H9 (cell line): Measurements from ENCODE around the gene OCSTAMP. TPM values are rescaled to one million over a fixed set of nuclear protein-coding genes. Genes with fewer than 3 reads are reported as not detected.

Experiments used
- DNase-seq: peaks from one replicate; pipeline ENCODE4 v3.0.0-alpha.2; 2017
- H2AFZ ChIP-seq: one replicate; pipeline ENCODE4 v1.6.1; 2013; ENCODE audit warnings: mild to moderate bottlenecking, low read length, control low read depth, moderate library complexity
- H2AK5ac ChIP-seq: 2 replicates; pipeline ENCODE4 v1.6.1; 2013; ENCODE audit warnings: low read length, control low read depth, mixed read lengths; ENCODE audit not compliant: insufficient read length
- H2BK120ac ChIP-seq: one replicate; pipeline ENCODE4 v1.6.1; 2013; ENCODE audit warnings: low read depth, mild to moderate bottlenecking, low read length, control low read depth, inconsistent platforms; ENCODE audit not compliant: poor library complexity, severe bottlenecking
- H2BK12ac ChIP-seq: 2 replicates; pipeline ENCODE4 v1.6.1; 2013; ENCODE audit warnings: low read length, control low read depth, mixed read lengths, low read depth; ENCODE audit not compliant: insufficient read length
- H2BK15ac ChIP-seq: 2 replicates; pipeline ENCODE4 v1.6.1; 2013; ENCODE audit warnings: low read depth, low read length, control low read depth
- H2BK20ac ChIP-seq: one replicate; pipeline ENCODE4 v1.6.1; 2013; ENCODE audit warnings: low read depth, mild to moderate bottlenecking, low read length, control low read depth, inconsistent platforms; ENCODE audit not compliant: poor library complexity, severe bottlenecking
- H2BK5ac ChIP-seq: 2 replicates; pipeline ENCODE4 v1.6.1; 2013; ENCODE audit warnings: low read length, control low read depth, mixed read lengths; ENCODE audit not compliant: insufficient read length
- H3K14ac ChIP-seq: 2 replicates; pipeline ENCODE4 v1.6.1; 2013; ENCODE audit warnings: low read length, control low read depth; ENCODE audit not compliant: insufficient read depth
- H3K18ac ChIP-seq: 2 replicates; pipeline ENCODE4 v1.6.1; 2013; ENCODE audit warnings: low read depth, mild to moderate bottlenecking, mixed read lengths, low read length, control low read depth; ENCODE audit not compliant: insufficient read length
- H3K23ac ChIP-seq: 2 replicates; pipeline ENCODE4 v1.6.1; 2013; ENCODE audit warnings: low read length, control low read depth, mixed read lengths, low read depth; ENCODE audit not compliant: insufficient read length
- H3K23me2 ChIP-seq: 2 replicates; pipeline ENCODE4 v1.6.1; 2013; ENCODE audit warnings: low read depth, mild to moderate bottlenecking, mixed read lengths, low read length, control low read depth; ENCODE audit not compliant: insufficient read length, poor library complexity, severe bottlenecking
- H3K27ac ChIP-seq: 2 replicates; pipeline ENCODE4 v1.5.1; 2013; ENCODE audit warnings: low read length, control low read depth, mixed read lengths, low read depth; ENCODE audit not compliant: insufficient read length
- H3K27me3 ChIP-seq: 2 replicates; pipeline ENCODE4 v1.6.1; 2013; ENCODE audit warnings: low read length, control low read depth, inconsistent platforms; ENCODE audit not compliant: insufficient read depth
- H3K4ac ChIP-seq: 2 replicates; pipeline ENCODE4 v1.6.1; 2013; ENCODE audit warnings: low read depth, mild to moderate bottlenecking, control low read depth, inconsistent platforms, low read length, moderate library complexity
- H3K4me1 ChIP-seq: 2 replicates; pipeline ENCODE4 v1.6.1; 2013; ENCODE audit warnings: low read length, control low read depth, inconsistent platforms; ENCODE audit not compliant: insufficient read depth
- H3K4me2 ChIP-seq: 2 replicates; pipeline ENCODE4 v1.6.1; 2013; ENCODE audit warnings: low read length, control low read depth, mixed read lengths; ENCODE audit not compliant: insufficient read length, insufficient read depth
- H3K56ac ChIP-seq: 2 replicates; pipeline ENCODE4 v1.6.1; 2013; ENCODE audit warnings: low read depth, mild to moderate bottlenecking, mixed read lengths, low read length, control low read depth; ENCODE audit not compliant: insufficient read length
- H3K79me1 ChIP-seq: 2 replicates; pipeline ENCODE4 v1.6.1; 2013; ENCODE audit warnings: low read depth, mild to moderate bottlenecking, moderate library complexity, low read length, control low read depth, inconsistent platforms; ENCODE audit not compliant: insufficient read depth, poor library complexity, severe bottlenecking
- H3K79me2 ChIP-seq: 2 replicates; pipeline ENCODE4 v1.6.1; 2013; ENCODE audit warnings: low read length, control low read depth, inconsistent platforms; ENCODE audit not compliant: insufficient read depth
- H3K9ac ChIP-seq: 2 replicates; pipeline ENCODE4 v1.6.1; 2013; ENCODE audit warnings: low read length, control low read depth, mixed read lengths; ENCODE audit not compliant: insufficient read length; ENCODE audit errors: extremely low read depth
- H3K9me3 ChIP-seq: one replicate; pipeline ENCODE4 v1.6.1; 2013; ENCODE audit warnings: low read depth, low read length, inconsistent platforms; ENCODE audit not compliant: control insufficient read depth
- H3T11ph ChIP-seq: one replicate; pipeline ENCODE4 v1.6.1; 2013; ENCODE audit warnings: mild to moderate bottlenecking, low read length, control low read depth, inconsistent platforms
- H4K20me1 ChIP-seq: one replicate; pipeline ENCODE4 v1.6.1; 2013; ENCODE audit not compliant: control insufficient read depth, insufficient read length, insufficient read depth
- H4K5ac ChIP-seq: 2 replicates; pipeline ENCODE4 v1.6.1; 2013; ENCODE audit warnings: low read depth, mild to moderate bottlenecking, mixed read lengths, low read length, control low read depth; ENCODE audit not compliant: insufficient read length
- H4K8ac ChIP-seq: replicated peaks from 2 replicates; pipeline ENCODE4 v1.6.1; 2013; ENCODE audit warnings: low read length, control low read depth, mixed read lengths, low read depth; ENCODE audit not compliant: insufficient read length
- H4K91ac ChIP-seq: 2 replicates; pipeline ENCODE4 v1.6.1; 2013; ENCODE audit warnings: low read depth, mild to moderate bottlenecking, moderate library complexity, mixed read lengths, low read length, control low read depth; ENCODE audit not compliant: insufficient read length
- H3K27ac Mint-ChIP-seq, 3 experiments: 2 replicates in 2 of 3; 3 replicates in 1 of 3; pipeline ENCODE4 v1.8.0; 2020 to 2021; ENCODE audit warnings: mixed read lengths in 3 of 3, mild to moderate bottlenecking in 1 of 3, moderate library complexity in 1 of 3
- H3K27me3 Mint-ChIP-seq: 2 replicates; pipeline ENCODE4 v1.8.0; 2021; ENCODE audit warnings: low read depth, mild to moderate bottlenecking, moderate library complexity, mixed read lengths
- H3K36me3 Mint-ChIP-seq, 3 experiments: 2 replicates in 2 of 3; 3 replicates in 1 of 3; pipeline ENCODE4 v1.8.0; 2020 to 2021; ENCODE audit warnings: low read depth in 3 of 3, mixed read lengths in 3 of 3; ENCODE audit not compliant: insufficient read depth in 1 of 3
- H3K4me1 Mint-ChIP-seq, 2 experiments: 2 replicates each; pipeline ENCODE4 v1.8.0; 2020; ENCODE audit warnings: mixed read lengths in 2 of 2
- H3K4me3 Mint-ChIP-seq, 2 experiments: 2 replicates in 1 of 2; 3 replicates in 1 of 2; pipeline ENCODE4 v1.8.0; 2020 to 2021; ENCODE audit warnings: mild to moderate bottlenecking in 2 of 2, mixed read lengths in 2 of 2, moderate library complexity in 1 of 2
- H3K9me3 Mint-ChIP-seq, 2 experiments: 2 replicates in 1 of 2; 3 replicates in 1 of 2; pipeline ENCODE4 v1.8.0; 2020; ENCODE audit warnings: mild to moderate bottlenecking in 2 of 2, mixed read lengths in 2 of 2, moderate library complexity in 1 of 2
- WGBS: extraction: QIAGEN DNeasy Blood & Tissue Kit; methylation state at CpG from one replicate; pipeline ENCODE4 v1.1.7; 2013; ENCODE audit warnings: missing lambda C conversion rate, low lambda C conversion rate, mixed read lengths; ENCODE audit not compliant: insufficient read length; ENCODE audit errors: extremely low coverage; 5-methylcytosine and 5-hydroxymethylcytosine counted together
- total RNA-seq: library from RNA; stranded (reverse); gene quantifications from 2 replicates; pipeline ENCODE4 v1.2.1, GENCODE V29; 2021
- TF ChIP-seq, protein P1 (sequence below): fragments of 200-600 bp; sonication (generic); conservative IDR thresholded peaks from 3 replicates; pipeline ENCODE4 v1.8.0; 2021; ENCODE audit warnings: antibody characterized with exemption, mild to moderate bottlenecking

The OCSTAMP gene
- total RNA-seq, 1 experiment from 2014 or later = not detected

DNA sequence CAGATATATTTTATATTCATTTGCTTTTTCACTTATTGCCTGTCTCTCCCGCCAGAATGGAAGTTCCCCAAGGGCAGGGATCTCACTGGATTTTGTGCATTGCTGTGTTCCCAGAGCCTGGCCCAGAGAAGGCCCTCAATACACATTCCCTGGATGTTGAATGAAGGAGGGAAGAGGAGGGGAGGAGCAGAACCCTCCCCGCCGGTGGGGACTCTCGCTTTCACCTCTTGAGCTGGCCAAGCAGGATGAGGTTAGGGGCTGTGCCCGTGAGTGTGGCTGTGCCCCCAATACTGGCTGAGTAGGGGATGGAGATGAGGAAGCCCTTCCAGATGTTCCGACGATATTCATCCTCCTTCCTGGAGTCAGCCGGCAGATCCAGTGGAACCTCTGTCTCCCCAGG lies 45.5 kb upstream of the OCSTAMP start:
- Histone ChIP-seq H3K79me1 (no peaks in the 10 kb centered on the region), H3K79me2 (no peaks in the 10 kb centered on the region), H2BK20ac (no peak overlapping the region), H3K4me1 (peaks cover 11% of the 10 kb centered on the region; the same call in 1 of the 2 replicates), H4K91ac (no peak overlapping the region), H2BK120ac (no peak overlapping the region), H2AFZ (no peak overlapping the region), H3K27me3 (no peaks in the 10 kb centered on the region), H4K20me1 (no peaks in the 10 kb centered on the region), H4K8ac (no peak overlapping the region), H2AK5ac (no peak overlapping the region), H3K56ac (no peak overlapping the region), H3K14ac (no peak overlapping the region; the same call in 1 of the 2 replicates), H4K5ac (no peak overlapping the region), H3K9me3 (no peaks in the 10 kb centered on the region), H3K23ac (no peak overlapping the region), H3K18ac (no peak overlapping the region), H3T11ph (no peak overlapping the region), H2BK5ac (no peak overlapping the region), H3K23me2 (no peaks in the 10 kb centered on the region), H3K9ac (no peak overlapping the region), H3K4ac (no peak overlapping the region), H3K27ac (no peak overlapping the region), H2BK12ac (no peak overlapping the region), H3K4me2 (no peak overlapping the region), H2BK15ac (no peak overlapping the region)
- no peaks in the 10 kb centered on the region; a peak in 1 of 5 replicates for H3K9me3 Mint-ChIP-seq
- peaks cover 0 to 10% (median 0%) of the 10 kb centered on the region in 3 experiments; a peak in 4 of 7 replicates for H3K36me3 Mint-ChIP-seq
- peak overlapping the region in 1 of 3 experiments; percentile 36; a peak in 1 of 7 replicates for H3K27ac Mint-ChIP-seq
- WGBS = no CpG with 5 or more reads among the region's 8 CpGs
- TF ChIP-seq, protein P1, sequence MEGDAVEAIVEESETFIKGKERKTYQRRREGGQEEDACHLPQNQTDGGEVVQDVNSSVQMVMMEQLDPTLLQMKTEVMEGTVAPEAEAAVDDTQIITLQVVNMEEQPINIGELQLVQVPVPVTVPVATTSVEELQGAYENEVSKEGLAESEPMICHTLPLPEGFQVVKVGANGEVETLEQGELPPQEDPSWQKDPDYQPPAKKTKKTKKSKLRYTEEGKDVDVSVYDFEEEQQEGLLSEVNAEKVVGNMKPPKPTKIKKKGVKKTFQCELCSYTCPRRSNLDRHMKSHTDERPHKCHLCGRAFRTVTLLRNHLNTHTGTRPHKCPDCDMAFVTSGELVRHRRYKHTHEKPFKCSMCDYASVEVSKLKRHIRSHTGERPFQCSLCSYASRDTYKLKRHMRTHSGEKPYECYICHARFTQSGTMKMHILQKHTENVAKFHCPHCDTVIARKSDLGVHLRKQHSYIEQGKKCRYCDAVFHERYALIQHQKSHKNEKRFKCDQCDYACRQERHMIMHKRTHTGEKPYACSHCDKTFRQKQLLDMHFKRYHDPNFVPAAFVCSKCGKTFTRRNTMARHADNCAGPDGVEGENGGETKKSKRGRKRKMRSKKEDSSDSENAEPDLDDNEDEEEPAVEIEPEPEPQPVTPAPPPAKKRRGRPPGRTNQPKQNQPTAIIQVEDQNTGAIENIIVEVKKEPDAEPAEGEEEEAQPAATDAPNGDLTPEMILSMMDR = no peak
- no peak overlapping the region; a peak in 1 of 5 replicates for H3K4me3 Mint-ChIP-seq
- no peaks in the 10 kb centered on the region; the same call in 1 of the 2 replicates for H3K27me3 Mint-ChIP-seq
- peaks cover 31 to 33% of the 10 kb centered on the region in 2 experiments for H3K4me1 Mint-ChIP-seq
- no peak for DNase-seq
